Gastroesophageal sphincter (tissue), 3 donors: ENCODE results near the gene BPI.

Source experiments
- CTCF ChIP-seq, 4 experiments: fragments of 200-600 bp in 2 of 4; fragments of 450-650 bp in 2 of 4; sonication (generic) in 1 of 4; IDR thresholded peaks; one replicate each; pipeline ENCODE4 v1.5.1; 2017 to 2019; ENCODE audit warnings: antibody characterized with exemption in 4 of 4, mild to moderate bottlenecking in 2 of 4, moderate library complexity in 2 of 4
- POLR2AphosphoS5 ChIP-seq: sonication (generic); formaldehyde crosslinking; IDR thresholded peaks from one replicate; pipeline ENCODE4 v1.6.1; 2017; ENCODE audit warnings: antibody characterized with exemption

GRCh38 chr20:38298768-38299288 lies 5.1 kb upstream of the BPI start:
- TF ChIP-seq CTCF (IDR thresholded peaks at IDR 0.05) (no peak), POLR2AphosphoS5 (peak; percentile 71)
